Gastrocnemius medialis (tissue), 4 donors: ENCODE data around the gene DLEC1. TPM values are rescaled to one million over a fixed set of nuclear protein-coding genes. Genes with fewer than 3 reads are reported as not detected.

ENCODE experiments used
- ATAC-seq, 2 donors: fragments of 150-250 bp; one replicate each; pipeline ENCODE4 v1.9.1; 2016
- DNase-seq, 2 donors: peaks; one replicate each; pipeline ENCODE4 v3.0.0-alpha.2; 2019
- H3K27ac ChIP-seq, 4 donors: fragments of 200-600 bp; sonication (generic); 1 replicate in 1 of 4; 2 replicates in 3 of 4; pipeline ENCODE4 v1.5.1; 2016 to 2018; ENCODE audit warnings: mild to moderate bottlenecking in 2 of 4, moderate library complexity in 1 of 4
- H3K27me3 ChIP-seq, 3 donors: fragments of 200-600 bp; sonication (generic) in 2 of 3; 1 replicate in 1 of 3; 2 replicates in 2 of 3; pipeline versions ENCODE4 v1.5.1 to v1.6.0; 2016 to 2019; ENCODE audit warnings: mild to moderate bottlenecking in 1 of 3, moderate library complexity in 1 of 3
- H3K36me3 ChIP-seq, 2 donors: fragments of 200-600 bp; sonication (generic) in 1 of 2; one replicate each; pipeline ENCODE4 v1.5.1; 2017 to 2018
- H3K4me1 ChIP-seq, 2 donors: fragments of 200-600 bp; sonication (generic) in 1 of 2; one replicate each; pipeline ENCODE4 v1.5.1; 2016 to 2017; ENCODE audit warnings: mild to moderate bottlenecking in 2 of 2
- H3K4me3 ChIP-seq, 4 donors: fragments of 200-600 bp; sonication (generic) in 3 of 4; 1 replicate in 1 of 4; 2 replicates in 3 of 4; pipeline ENCODE4 v1.5.1; 2016 to 2019; ENCODE audit warnings: mild to moderate bottlenecking in 2 of 4
- H3K9me3 ChIP-seq, 3 donors: fragments of 200-600 bp; sonication (generic) in 2 of 3; 1 replicate in 1 of 3; 2 replicates in 2 of 3; pipeline ENCODE4 v1.5.1; 2016 to 2019
- CTCF ChIP-seq, 5 experiments: fragments of 450-650 bp in 3 of 5; fragments of 200-600 bp in 2 of 5; sonication (generic) in 2 of 5; IDR thresholded peaks in 4 of 5; conservative IDR thresholded peaks in 1 of 5; 1 replicate in 4 of 5; 2 replicates in 1 of 5; pipeline ENCODE4 v1.5.1; 2016 to 2019; ENCODE audit warnings: antibody characterized with exemption in 5 of 5, mild to moderate bottlenecking in 3 of 5, moderate library complexity in 3 of 5
- POLR2A ChIP-seq, 2 donors: fragments of 450-650 bp; IDR thresholded peaks; one replicate each; pipeline ENCODE4 v1.6.1; 2017; ENCODE audit warnings: antibody characterized with exemption in 2 of 2, mild to moderate bottlenecking in 2 of 2, moderate library complexity in 2 of 2
- in situ Hi-C, 4 donors: fragments of 200-750 bp; cut with MboI; loops; one replicate each; pipeline versions ENCODE4 v1.15.0 to v1.8.0; 2017; ENCODE audit warnings: low sequenced_read_pairs in 4 of 4
- intact Hi-C: fragments of 100-400 bp; cut with DNase I; formaldehyde crosslinking; loops from one replicate; pipeline ENCODE4 v1.15.1; 2023; ENCODE audit warnings: low total_unique reads
- total RNA-seq, 4 donors: library from RNA; depleted of rRNA; stranded (reverse); fragments of >200 nt; gene quantifications; one replicate each; pipeline versions ENCODE4 v1.1.0 to v1.2.3, GENCODE V29; 2016

DLEC1 gene
- total RNA-seq, 4 donors from 2014 or later = not detected

GRCh38 chr3:38089163-38089562, 50.2 kb downstream of the DLEC1 start:
- intact Hi-C loops = no loop called here
- H3K4me1 ChIP-seq = no peaks in the 10 kb centered on the region
- H3K9me3 ChIP-seq = no peaks in the 10 kb centered on the region
- DNase-seq = no peak
- H3K4me3 ChIP-seq = no peak overlapping the region
- in situ Hi-C loops = no loop called here
- no peak overlapping the region for H3K27ac ChIP-seq
- ATAC-seq = no peak
- no peaks in the 10 kb centered on the region for H3K36me3 ChIP-seq
- no peaks in the 10 kb centered on the region for H3K27me3 ChIP-seq
- TF ChIP-seq CTCF (IDR thresholded peaks at IDR 0.05 in 4 of 5, conservative IDR thresholded peaks at IDR 0.05 in 1 of 5) (no peak), POLR2A (IDR thresholded peaks at IDR 0.05) (no peak)

- DNase-seq (no peak), ATAC-seq (no peak)
- no peaks in the 10 kb centered on the region for H3K27me3 ChIP-seq
- H3K36me3 ChIP-seq = no peaks in the 10 kb centered on the region
- no peaks in the 10 kb centered on the region for H3K4me1 ChIP-seq
- H3K9me3 ChIP-seq = no peaks in the 10 kb centered on the region
- TF ChIP-seq POLR2A (IDR thresholded peaks at IDR 0.05) = no peak
- no peak for TF ChIP-seq CTCF (IDR thresholded peaks at IDR 0.05 in 4 of 5, conservative IDR thresholded peaks at IDR 0.05 in 1 of 5)
- no peak overlapping the region for H3K27ac ChIP-seq
- H3K4me3 ChIP-seq = no peak overlapping the region
- intact Hi-C loops = no loop called here
- in situ Hi-C loops = no loop called here
These were observed 51.4 kb downstream of the DLEC1 start for GRCh38 chr3:38090453-38090852.

- in situ Hi-C loops (no loop called here), intact Hi-C loops (no loop called here)
- Histone ChIP-seq H3K27me3 (no peaks in the 10 kb centered on the region), H3K4me1 (no peaks in the 10 kb centered on the region), H3K9me3 (no peaks in the 10 kb centered on the region), H3K4me3 (no peak overlapping the region), H3K27ac (no peak overlapping the region), H3K36me3 (no peaks in the 10 kb centered on the region)
- TF ChIP-seq CTCF (IDR thresholded peaks at IDR 0.05 in 4 of 5, conservative IDR thresholded peaks at IDR 0.05 in 1 of 5) = no peak
- TF ChIP-seq POLR2A (IDR thresholded peaks at IDR 0.05) = no peak
- ATAC-seq (no peak), DNase-seq (no peak)
These were observed 56.0 kb downstream of the DLEC1 start for GRCh38 chr3:38094999-38095398.

DNA sequence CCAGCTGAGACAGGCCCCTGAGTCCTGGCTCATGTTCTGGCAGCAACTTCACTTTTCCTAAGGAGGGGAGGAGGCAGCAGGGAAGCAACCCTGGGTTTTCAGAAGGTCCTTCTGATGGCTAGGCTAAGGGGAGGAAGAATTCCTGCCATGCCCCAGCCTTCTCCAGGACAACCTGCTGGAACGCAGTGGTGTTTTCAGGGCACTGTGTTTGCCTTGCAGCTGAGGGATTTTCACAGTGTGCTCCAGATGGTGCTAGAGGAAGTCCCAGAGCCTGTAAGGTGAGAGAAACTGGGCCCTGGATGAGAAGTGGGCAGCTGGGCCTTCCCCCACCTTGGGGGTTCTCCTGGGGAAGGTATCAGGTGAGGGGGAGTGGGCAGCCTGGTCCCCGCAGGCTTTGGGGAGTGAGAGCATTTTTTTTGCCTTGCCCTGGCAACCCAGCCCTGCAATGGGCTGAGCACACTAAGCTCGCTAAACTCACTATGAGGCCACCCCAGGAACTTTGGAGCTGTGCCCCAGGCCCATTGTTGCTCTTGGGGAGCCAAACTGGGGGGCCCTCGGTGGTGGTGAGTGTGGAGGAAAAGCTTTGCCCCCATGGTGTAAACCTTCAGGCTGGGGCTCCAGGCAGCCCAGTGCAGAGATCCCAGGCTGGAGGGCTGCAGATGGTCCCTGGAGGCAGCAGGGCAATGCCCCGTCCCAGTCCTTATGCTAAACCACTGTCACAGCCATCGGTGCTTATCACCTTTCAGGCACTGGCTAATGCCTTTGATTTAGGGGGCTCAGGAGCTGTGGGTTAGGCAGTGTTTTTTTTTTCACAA, 56.9 kb downstream of the DLEC1 start:
- DNase-seq (no peak), ATAC-seq (no peak)
- no peak overlapping the region for H3K4me3 ChIP-seq
- TF ChIP-seq CTCF (IDR thresholded peaks at IDR 0.05 in 4 of 5, conservative IDR thresholded peaks at IDR 0.05 in 1 of 5) (no peak), POLR2A (IDR thresholded peaks at IDR 0.05) (no peak)
- H3K4me1 ChIP-seq = no peaks in the 10 kb centered on the region
- H3K36me3 ChIP-seq = no peaks in the 10 kb centered on the region
- in situ Hi-C loops (no loop called here), intact Hi-C loops (no loop called here)
- no peaks in the 10 kb centered on the region for H3K27me3 ChIP-seq
- no peaks in the 10 kb centered on the region for H3K9me3 ChIP-seq
- no peak overlapping the region for H3K27ac ChIP-seq
